Fibroblast of villous mesenchyme (primary cell): Measurements from ENCODE around the gene SLC35B3. TPM values are rescaled to one million over a fixed set of nuclear protein-coding genes. Genes with fewer than 3 reads are reported as not detected.

Experiments used
- DNase-seq: peaks from one replicate; pipeline ENCODE4 v3.0.0-alpha.2; 2010; ENCODE audit warnings: low read depth
- H3K4me3 ChIP-seq: 2 replicates; pipeline ENCODE4 v1.5.1; 2011; ENCODE audit warnings: low read depth, mild to moderate bottlenecking, low read length
- CTCF ChIP-seq: IDR thresholded peaks from 2 replicates; pipeline ENCODE4 v1.5.1; 2012; ENCODE audit warnings: low read depth, mild to moderate bottlenecking, low read length; ENCODE audit not compliant: insufficient read depth
- total RNA-seq: library from RNA; depleted of rRNA; stranded (reverse); fragments of >200 nt; gene quantifications from 2 replicates; pipeline ENCODE4 v1.2.3, GENCODE V29; 2012

Gene SLC35B3
- total RNA-seq, 1 donor = 29.8 TPM

- H3K4me3 ChIP-seq = no peak overlapping the region
- TF ChIP-seq CTCF = no peak
- no peak for DNase-seq
Measured at GRCh38 chr6:8392569-8392968, 42.8 kb downstream of the SLC35B3 start.

- no peak for DNase-seq
- H3K4me3 ChIP-seq = no peak overlapping the region
- TF ChIP-seq CTCF = no peak
Measured at GRCh38 chr6:8391934-8392333, 43.4 kb downstream of the SLC35B3 start.

- DNase-seq = no peak
- H3K4me3 ChIP-seq = no peak overlapping the region
- no peak for TF ChIP-seq CTCF
Measured at GRCh38 chr6:8389036-8389818, 46.1 kb downstream of the SLC35B3 start.

GRCh38 chr6:8387942-8388437 lies 47.4 kb downstream of the SLC35B3 start:
- DNase-seq = no peak
- no peak for TF ChIP-seq CTCF
- H3K4me3 ChIP-seq = no peak overlapping the region

- H3K4me3 ChIP-seq = no peak overlapping the region
- DNase-seq = no peak
- TF ChIP-seq CTCF = no peak
Measured at GRCh38 chr6:8383584-8383983, 51.8 kb downstream of the SLC35B3 start.

- no peak for TF ChIP-seq CTCF
- H3K4me3 ChIP-seq = no peak overlapping the region
- no peak for DNase-seq
Measured at GRCh38 chr6:8382434-8382833, 52.9 kb downstream of the SLC35B3 start.
